Measurements from ENCODE around the gene PGLYRP4.
A peak's percentile ranks its signal among the peaks of the same experiment; 100 is the strongest.

PGLYRP4 gene

GRCh38 chr1:153374071-153374470 lies 25.4 kb upstream of the PGLYRP4 start:
- no peak for DNase-seq

DNA sequence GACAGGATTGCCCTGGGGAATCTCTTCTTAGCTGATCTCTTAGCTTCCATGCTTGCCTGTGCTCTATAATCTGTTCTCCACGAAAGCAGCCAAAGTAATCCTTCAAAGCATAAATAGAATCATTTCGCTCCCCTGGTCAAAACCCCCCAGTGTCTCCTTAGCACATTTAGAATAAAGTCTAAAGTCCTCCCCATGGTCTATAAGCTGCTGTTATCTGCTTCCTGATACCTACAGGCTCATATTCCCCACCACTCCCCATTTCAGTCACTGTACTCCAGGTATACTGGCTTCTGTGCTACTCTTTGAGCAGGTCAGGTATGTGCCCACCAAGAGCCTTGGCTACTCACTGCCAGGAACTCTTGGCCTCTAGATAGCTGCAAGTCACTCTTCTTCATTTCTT lies 23.9 kb upstream of the PGLYRP4 start:
- no peak for DNase-seq

DNA sequence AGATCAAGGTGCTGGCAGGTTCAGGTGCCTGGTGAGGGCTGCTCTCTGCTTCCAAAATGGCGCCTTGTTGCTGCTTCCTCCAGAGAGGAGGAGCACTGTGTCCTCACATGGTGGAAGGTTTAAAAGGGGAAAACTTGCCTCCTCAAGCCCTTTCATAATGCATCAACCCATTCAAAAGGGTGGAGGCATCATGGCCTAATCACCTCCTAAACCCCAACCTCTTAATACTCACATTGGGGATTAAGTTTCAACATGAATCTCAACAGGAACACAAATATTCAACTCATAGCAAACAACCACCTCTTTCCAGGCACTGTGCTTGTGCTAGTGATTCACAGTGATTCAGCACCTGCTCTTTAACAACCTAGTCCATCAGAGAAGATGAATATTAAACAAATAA lies 22.6 kb upstream of the PGLYRP4 start:
- DNase-seq: no peak

DNA sequence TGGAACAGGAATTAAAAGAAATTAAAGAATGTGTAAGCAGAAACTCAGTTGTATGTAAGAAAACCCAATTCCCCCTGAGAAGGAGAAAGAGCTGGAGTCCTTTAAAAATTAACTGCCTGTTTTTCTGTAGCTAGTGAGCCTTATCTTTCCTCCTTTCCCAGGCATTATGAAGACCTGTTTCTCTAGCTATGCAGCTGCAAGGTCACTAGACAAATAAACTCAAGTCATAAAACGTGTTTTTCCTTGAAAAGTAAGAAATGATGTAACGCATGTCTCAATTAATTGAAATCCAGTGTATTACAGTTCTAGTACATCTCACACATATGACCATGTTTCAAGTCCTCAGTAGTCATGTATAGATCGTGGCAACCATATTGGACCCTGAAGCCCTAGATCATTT lies 21.5 kb upstream of the PGLYRP4 start:
- DNase-seq: no peak

GRCh38 chr1:153368495-153368894 lies 19.9 kb upstream of the PGLYRP4 start:
- no peak for DNase-seq

GRCh38 chr1:153367090-153367489 lies 18.4 kb upstream of the PGLYRP4 start:
- DNase-seq: no peak

- no peak for DNase-seq
Observed at GRCh38 chr1:153366261-153366660, 17.6 kb upstream of the PGLYRP4 start.

DNA sequence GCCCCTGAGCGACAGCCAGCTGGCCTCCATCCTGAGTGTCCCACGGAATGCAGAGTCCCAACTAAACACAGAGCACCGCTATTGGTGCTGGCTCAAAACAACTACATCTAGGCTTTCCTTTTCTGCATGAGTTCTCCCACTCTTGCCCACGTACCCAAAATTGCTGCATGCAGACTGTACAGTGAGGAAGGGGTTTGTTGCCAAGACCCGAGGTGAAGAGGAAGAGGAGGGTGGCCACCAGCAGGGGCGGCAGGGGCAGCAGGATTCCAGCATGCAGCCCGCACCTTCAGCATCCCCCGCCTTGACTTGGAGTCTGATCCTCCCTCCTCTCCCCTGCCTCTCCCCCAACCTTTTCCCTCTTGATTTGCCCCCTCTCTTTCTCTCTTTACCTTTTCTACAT lies 17.1 kb upstream of the PGLYRP4 start:
- no peak for DNase-seq

DNA sequence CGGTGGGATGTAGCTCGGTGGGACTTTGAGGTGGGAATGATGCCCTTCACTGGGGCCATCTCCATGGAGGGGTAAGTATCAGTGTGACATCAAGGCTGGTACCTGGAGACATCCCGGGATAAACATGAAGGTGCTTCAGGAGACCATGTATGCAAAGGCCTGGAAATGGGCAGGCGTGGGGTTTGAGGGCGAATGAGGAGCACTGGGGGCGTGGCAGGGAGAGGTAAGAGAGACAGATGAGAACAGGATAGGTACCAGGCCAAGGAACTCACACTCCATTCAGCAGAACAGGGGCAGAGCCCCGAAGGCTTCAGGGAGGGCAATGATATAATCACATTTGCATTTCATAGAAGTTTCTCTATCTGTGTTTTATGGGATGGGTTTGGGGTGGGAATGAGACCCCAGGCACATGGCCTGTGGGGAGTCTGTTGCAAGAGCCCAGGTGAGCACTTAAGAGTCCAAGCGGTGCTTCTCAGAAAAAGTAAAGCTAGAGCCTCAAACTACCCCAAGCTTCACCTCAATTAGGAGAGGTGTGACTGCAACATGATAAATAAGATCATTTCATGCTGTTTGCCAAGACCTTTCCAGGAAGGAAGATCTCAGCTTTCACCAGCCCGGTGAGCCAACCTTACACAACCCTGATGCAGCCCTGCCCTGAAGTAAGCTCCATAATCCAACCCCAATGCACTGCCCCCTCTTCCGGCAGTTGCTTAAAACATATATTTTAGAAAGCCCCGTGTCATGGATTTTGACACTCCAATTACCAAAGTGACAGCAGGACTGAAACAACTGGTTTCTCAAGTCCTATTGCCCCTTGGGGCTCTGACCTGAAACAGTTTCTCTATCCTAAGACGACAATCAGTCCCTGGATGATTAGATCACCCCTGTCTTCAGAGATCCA lies 16.4 kb upstream of the PGLYRP4 start:
- no peak for DNase-seq

DNA sequence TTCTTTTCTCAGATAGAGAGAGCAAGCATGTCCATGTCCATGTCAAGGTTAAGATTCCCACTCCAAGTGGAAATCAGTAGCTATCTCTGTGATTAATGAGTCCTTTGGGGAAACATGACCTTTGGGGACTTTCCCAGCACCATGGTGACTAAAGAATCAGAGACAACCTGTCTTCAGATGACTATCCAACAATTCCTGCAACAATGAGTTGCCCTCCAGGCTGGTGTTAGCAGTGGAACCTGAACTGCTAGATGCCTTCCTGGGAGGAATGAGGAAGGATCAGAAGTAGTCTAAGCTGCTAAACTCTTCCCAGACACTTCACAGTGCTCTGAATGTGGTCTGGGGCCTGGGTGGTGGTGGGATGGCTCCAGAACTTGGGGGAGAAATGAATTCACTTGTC lies 15.5 kb upstream of the PGLYRP4 start:
- no peak for DNase-seq

GRCh38 chr1:153363641-153364040 lies 15.0 kb upstream of the PGLYRP4 start:
- DNase-seq: no peak

GRCh38 chr1:153362187-153362775 lies 13.6 kb upstream of the PGLYRP4 start:
- DNase-seq: no peak

- DNase-seq: no peak
Observed at GRCh38 chr1:153361480-153362109, 13.0 kb upstream of the PGLYRP4 start.

DNA sequence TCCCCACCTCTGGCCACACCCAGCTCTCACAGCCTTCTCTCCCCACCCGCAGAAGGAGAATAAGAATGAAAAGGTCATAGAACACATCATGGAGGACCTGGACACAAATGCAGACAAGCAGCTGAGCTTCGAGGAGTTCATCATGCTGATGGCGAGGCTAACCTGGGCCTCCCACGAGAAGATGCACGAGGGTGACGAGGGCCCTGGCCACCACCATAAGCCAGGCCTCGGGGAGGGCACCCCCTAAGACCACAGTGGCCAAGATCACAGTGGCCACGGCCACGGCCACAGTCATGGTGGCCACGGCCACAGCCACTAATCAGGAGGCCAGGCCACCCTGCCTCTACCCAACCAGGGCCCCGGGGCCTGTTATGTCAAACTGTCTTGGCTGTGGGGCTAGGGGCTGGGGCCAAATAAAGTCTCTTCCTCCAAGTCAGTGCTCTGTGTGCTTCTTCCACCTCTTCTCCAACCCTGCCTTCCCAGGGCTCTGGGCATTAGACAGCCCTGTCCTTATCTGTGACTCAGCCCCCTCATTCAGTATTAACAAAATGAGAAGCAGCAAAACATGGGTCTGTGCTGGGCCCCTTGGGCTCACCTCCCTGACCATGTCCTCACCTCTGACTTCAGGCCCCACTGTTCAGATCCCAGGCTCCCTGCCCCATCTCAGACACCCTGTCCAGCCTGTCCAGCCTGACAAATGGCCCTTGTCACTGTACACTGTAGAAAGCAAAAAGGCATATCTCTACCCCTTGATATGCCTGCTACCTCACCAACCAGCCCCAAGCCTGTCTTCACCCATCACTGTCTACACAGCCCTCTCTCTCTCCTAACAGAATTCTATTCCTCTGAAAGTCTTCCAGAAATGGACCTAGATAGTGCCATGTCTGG lies 12.2 kb upstream of the PGLYRP4 start:
- DNase-seq: no peak

DNA sequence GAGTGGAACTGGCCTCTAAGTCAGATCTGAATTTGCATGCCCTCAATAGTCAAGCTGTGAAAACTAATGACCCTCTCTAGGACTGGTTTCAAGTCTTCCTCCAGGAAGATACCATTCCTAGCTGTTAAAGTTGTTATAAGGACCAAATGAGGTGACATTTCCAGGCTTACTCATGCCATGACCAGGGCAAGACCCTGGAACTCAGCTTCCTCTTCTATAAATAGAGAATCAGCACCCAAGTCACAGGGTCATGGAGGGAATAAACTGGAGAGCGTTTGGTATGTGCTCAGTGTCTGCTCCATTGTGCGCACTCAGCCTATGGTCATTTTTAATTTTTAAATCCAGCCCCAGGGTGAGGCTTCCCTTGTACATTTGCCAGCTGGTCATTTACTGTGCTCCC lies 11.5 kb upstream of the PGLYRP4 start:
- DNase-seq: no peak

GRCh38 chr1:153359241-153359640 lies 10.6 kb upstream of the PGLYRP4 start:
- no peak for DNase-seq

GRCh38 chr1:153358691-153358975 lies 10.0 kb upstream of the PGLYRP4 start:
- no peak for DNase-seq

- no peak for DNase-seq
Observed at GRCh38 chr1:153357853-153358690, 9.4 kb upstream of the PGLYRP4 start, which contains the start of gene S100A9. S100A9 (plus strand) TSS chr1:153357854; CDS start chr1:153358284, 430 bp downstream.

DNA sequence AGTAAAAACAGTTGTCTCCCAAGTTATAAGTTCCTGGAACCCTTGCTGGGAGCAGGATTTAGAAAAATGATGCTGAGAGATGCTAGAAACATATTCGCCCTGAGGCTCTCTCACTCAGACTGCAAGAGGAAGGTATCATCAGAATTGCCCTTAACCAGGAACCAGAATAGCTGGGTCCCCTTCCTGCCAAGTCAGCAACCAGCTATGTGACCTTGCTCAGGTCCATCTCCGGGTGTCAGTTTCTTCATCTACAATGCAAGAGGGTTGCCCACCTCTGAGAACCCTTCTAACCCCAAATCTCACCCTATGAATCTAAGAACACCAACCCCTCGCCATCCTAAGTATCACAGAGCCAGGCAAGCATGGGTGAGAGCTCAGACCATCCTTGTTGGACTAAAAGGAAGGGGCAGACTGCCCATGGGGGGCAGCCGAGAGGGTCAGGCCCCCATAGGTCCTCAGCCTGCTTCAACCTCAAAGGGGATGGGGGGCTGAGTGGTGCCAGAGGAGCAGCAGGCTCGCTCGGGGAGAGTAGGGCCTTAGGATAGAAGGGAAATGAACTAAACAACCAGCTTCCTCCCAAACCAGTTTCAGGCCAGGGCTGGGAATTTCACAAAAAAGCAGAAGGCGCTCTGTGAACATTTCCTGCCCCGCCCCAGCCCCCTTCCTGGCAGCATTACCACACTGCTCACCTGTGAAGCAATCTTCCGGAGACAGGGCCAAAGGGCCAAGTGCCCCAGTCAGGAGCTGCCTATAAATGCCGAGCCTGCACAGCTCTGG lies 8.6 kb upstream of the PGLYRP4 start:
- peak in 1 of 2 donors; percentile 58 for DNase-seq

- DNase-seq: no peak
Observed at GRCh38 chr1:153356392-153357075, 7.9 kb upstream of the PGLYRP4 start.
